Measurements from ENCODE around the gene TPSG1. TPM values are rescaled to one million over a fixed set of nuclear protein-coding genes. Genes with fewer than 3 reads are reported as not detected.

The TPSG1 gene
- total RNA-seq, 1 experiment from 2014 or later = not detected

GRCh38 chr16:1218930-1219611 is 6.0 kb downstream of the TPSG1 start:
- no peaks in the 10 kb centered on the region for H3K4me1 ChIP-seq (ENCODE audit: insufficient read depth, low read length, poor library complexity, severe bottlenecking)
- TF ChIP-seq CTCF (conservative IDR thresholded peaks at IDR 0.05; ENCODE audit: low read depth, low read length) = no peak
- TF ChIP-seq EZH2 (IDR thresholded peaks at IDR 0.05; ENCODE audit: borderline replicate concordance, low read depth, low read length, poor library complexity, severe bottlenecking) = no peak
- H3K27ac ChIP-seq (ENCODE audit: low read depth, low read length, poor library complexity, severe bottlenecking) = no peak overlapping the region
- H3K27me3 ChIP-seq (replicated peaks; ENCODE audit: insufficient read depth, low read depth, low read length, poor library complexity) = no peaks in the 10 kb centered on the region
- DNase-seq (ENCODE audit: low spot score) = no peak
- intact Hi-C loops (cut with micrococcal nuclease; ENCODE audit: unreplicated experiment) = no loop called here
- no peaks in the 10 kb centered on the region for H3K9me3 ChIP-seq (ENCODE audit: low read depth, low read length, poor library complexity, severe bottlenecking)
- peaks cover 40% of the 10 kb centered on the region for H3K36me3 ChIP-seq (ENCODE audit: insufficient read depth, low read length, poor library complexity, severe bottlenecking)
- ChIA-PET CTCF (no interaction called here), POLR2A (ENCODE audit: low non-redundant PET) (no interaction called here)
- BruUV-seq (replicated peaks) = no TSS peak
- H3K4me3 ChIP-seq (ENCODE audit: low read depth, low read length, poor library complexity, severe bottlenecking) = no peak overlapping the region

- TF ChIP-seq CTCF (conservative IDR thresholded peaks at IDR 0.05; ENCODE audit: low read depth, low read length) = no peak
- TF ChIP-seq EZH2 (IDR thresholded peaks at IDR 0.05; ENCODE audit: borderline replicate concordance, low read depth, low read length, poor library complexity, severe bottlenecking) = no peak
- Histone ChIP-seq H3K4me1 (ENCODE audit: insufficient read depth, low read length, poor library complexity, severe bottlenecking) (no peaks in the 10 kb centered on the region), H3K27ac (ENCODE audit: low read depth, low read length, poor library complexity, severe bottlenecking) (no peak overlapping the region), H3K36me3 (ENCODE audit: insufficient read depth, low read length, poor library complexity, severe bottlenecking) (peaks cover 40% of the 10 kb centered on the region), H3K27me3 (replicated peaks; ENCODE audit: insufficient read depth, low read depth, low read length, poor library complexity) (no peaks in the 10 kb centered on the region), H3K4me3 (ENCODE audit: low read depth, low read length, poor library complexity, severe bottlenecking) (no peak overlapping the region), H3K9me3 (ENCODE audit: low read depth, low read length, poor library complexity, severe bottlenecking) (no peaks in the 10 kb centered on the region)
- no TSS peak for BruUV-seq (replicated peaks)
- POLR2A ChIA-PET (ENCODE audit: low non-redundant PET) = no interaction called here
- CTCF ChIA-PET = no interaction called here
- DNase-seq (ENCODE audit: low spot score) = no peak
- intact Hi-C loops (cut with micrococcal nuclease; ENCODE audit: unreplicated experiment) = no loop called here
Observed at GRCh38 chr16:1218061-1218929, 6.8 kb downstream of the TPSG1 start.

GRCh38 chr16:1217526-1217925 is 7.5 kb downstream of the TPSG1 start:
- TF ChIP-seq CTCF (conservative IDR thresholded peaks at IDR 0.05; ENCODE audit: low read depth, low read length) (no peak), EZH2 (IDR thresholded peaks at IDR 0.05; ENCODE audit: borderline replicate concordance, low read depth, low read length, poor library complexity, severe bottlenecking) (no peak)
- Histone ChIP-seq H3K9me3 (ENCODE audit: low read depth, low read length, poor library complexity, severe bottlenecking) (no peaks in the 10 kb centered on the region), H3K27me3 (replicated peaks; ENCODE audit: insufficient read depth, low read depth, low read length, poor library complexity) (no peaks in the 10 kb centered on the region), H3K27ac (ENCODE audit: low read depth, low read length, poor library complexity, severe bottlenecking) (no peak overlapping the region), H3K4me1 (ENCODE audit: insufficient read depth, low read length, poor library complexity, severe bottlenecking) (no peaks in the 10 kb centered on the region), H3K4me3 (ENCODE audit: low read depth, low read length, poor library complexity, severe bottlenecking) (no peak overlapping the region), H3K36me3 (ENCODE audit: insufficient read depth, low read length, poor library complexity, severe bottlenecking) (peaks cover 40% of the 10 kb centered on the region)
- intact Hi-C loops (cut with micrococcal nuclease; ENCODE audit: unreplicated experiment) = no loop called here
- POLR2A ChIA-PET (ENCODE audit: low non-redundant PET) = no interaction called here
- DNase-seq (ENCODE audit: low spot score) = no peak
- no TSS peak for BruUV-seq (replicated peaks)
- CTCF ChIA-PET = no interaction called here

Measured in A673 (cell line).